Colonic mucosa (tissue), 4 donors: ENCODE results near the gene TMEM63B. TPM values are rescaled to one million over a fixed set of nuclear protein-coding genes. Genes with fewer than 3 reads are reported as not detected.

Experiments
- DNase-seq: peaks from one replicate; pipeline ENCODE4 v3.0.0-alpha.2; 2020
- H3K27ac ChIP-seq: fragments of 200-600 bp; one replicate; pipeline ENCODE4 v1.8.0; 2021
- H3K27me3 ChIP-seq: fragments of 200-600 bp; one replicate; pipeline ENCODE4 v1.8.0; 2021
- H3K36me3 ChIP-seq: fragments of 200-600 bp; one replicate; pipeline ENCODE4 v1.8.0; 2021
- H3K4me1 ChIP-seq: fragments of 200-600 bp; one replicate; pipeline ENCODE4 v1.8.0; 2021; ENCODE audit warnings: mild to moderate bottlenecking
- H3K4me3 ChIP-seq: fragments of 200-600 bp; one replicate; pipeline ENCODE4 v1.8.0; 2021
- H3K9ac ChIP-seq, 2 donors: one replicate each; pipeline ENCODE4 v1.7.0; 2013; ENCODE audit warnings: control low read depth in 2 of 2, low read depth in 2 of 2, low read length in 2 of 2
- H3K9me3 ChIP-seq: fragments of 200-600 bp; one replicate; pipeline ENCODE4 v1.8.0; 2021
- CTCF ChIP-seq: fragments of 200-600 bp; IDR thresholded peaks from one replicate; pipeline ENCODE4 v1.8.0; 2022; ENCODE audit warnings: antibody characterized with exemption, mild to moderate bottlenecking
- intact Hi-C: fragments of 100-400 bp; cut with DNase I; formaldehyde crosslinking; loops from one replicate; pipeline ENCODE4 v1.14.1; 2022
- total RNA-seq, 2 donors: library from RNA; stranded (reverse); fragmentation: NEBNext Ultra II Directional in 1 of 2; extraction: Animal tissue kit (Norgen Biotek cat#: 25700) in 1 of 2; gene quantifications; one replicate each; pipeline ENCODE4 v1.2.1, GENCODE V29; 2021
- donor health status: healthy.
- donor health status: DM: no; HTN: no; CAD: no.
- donor health status: DM: no; HTN: no; CAD: no.

The TMEM63B gene
- total RNA-seq, 2 donors from 2014 or later = 74.3 to 95.3 TPM

GRCh38 chr6:44102527-44102926 is 24.8 kb upstream of the TMEM63B start:
- Histone ChIP-seq H3K4me1 (peaks cover 4% of the 10 kb centered on the region), H3K9me3 (no peaks in the 10 kb centered on the region), H3K4me3 (no peak overlapping the region), H3K36me3 (no peaks in the 10 kb centered on the region), H3K27ac (no peak overlapping the region), H3K27me3 (no peaks in the 10 kb centered on the region), H3K9ac (no peak overlapping the region)
- TF ChIP-seq CTCF = no peak
- intact Hi-C loops = no loop called here
- DNase-seq = no peak

GRCh38 chr6:44104481-44105021 is 22.8 kb upstream of the TMEM63B start:
- no peak overlapping the region for H3K27ac ChIP-seq
- intact Hi-C loops = no loop called here
- no peak for DNase-seq

GRCh38 chr6:44105146-44105545 is 22.2 kb upstream of the TMEM63B start:
- Histone ChIP-seq H3K9me3 (no peaks in the 10 kb centered on the region), H3K27me3 (no peaks in the 10 kb centered on the region), H3K4me1 (peaks cover 4% of the 10 kb centered on the region), H3K4me3 (no peak overlapping the region), H3K27ac (no peak overlapping the region), H3K36me3 (no peaks in the 10 kb centered on the region), H3K9ac (no peak overlapping the region)
- intact Hi-C loops = no loop called here
- no peak for TF ChIP-seq CTCF
- no peak for DNase-seq

More at GRCh38 chr6:44104481-44105021, 22.8 kb upstream of the TMEM63B start:
- Histone ChIP-seq H3K36me3 (no peaks in the 10 kb centered on the region), H3K9ac (no peak overlapping the region), H3K27me3 (no peaks in the 10 kb centered on the region), H3K4me1 (peaks cover 4% of the 10 kb centered on the region), H3K4me3 (no peak overlapping the region), H3K9me3 (no peaks in the 10 kb centered on the region)
- no peak for TF ChIP-seq CTCF

GRCh38 chr6:44105993-44106740 is 21.2 kb upstream of the TMEM63B start:
- H3K27me3 ChIP-seq = no peaks in the 10 kb centered on the region
- peak overlapping the region in 1 of 2 donors; percentile 10 for H3K9ac ChIP-seq
- DNase-seq = no peak
- intact Hi-C loops = no loop called here
- H3K4me3 ChIP-seq = no peak overlapping the region
- no peak for TF ChIP-seq CTCF
- H3K9me3 ChIP-seq = no peaks in the 10 kb centered on the region
- H3K4me1 ChIP-seq = peaks cover 4% of the 10 kb centered on the region
- no peaks in the 10 kb centered on the region for H3K36me3 ChIP-seq
- no peak overlapping the region for H3K27ac ChIP-seq

DNA sequence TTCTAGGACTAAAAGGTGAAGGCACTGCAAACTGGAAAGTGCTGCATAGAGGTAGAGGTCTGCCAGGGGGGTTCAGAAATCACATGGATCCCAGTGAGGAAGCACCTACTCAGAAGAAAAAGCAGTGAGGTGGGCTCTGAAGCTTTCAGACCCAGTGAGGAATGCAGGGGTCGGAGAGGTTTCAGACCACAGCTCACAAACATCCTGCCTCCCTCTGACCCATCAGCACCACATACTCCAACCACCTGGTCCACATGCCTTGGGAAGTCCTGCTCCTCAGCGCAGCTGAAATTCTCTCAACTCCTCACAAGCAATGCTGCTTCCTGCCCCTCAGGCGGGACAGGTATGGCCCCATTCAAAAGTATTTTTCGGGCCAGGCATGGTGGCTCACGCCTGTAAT is 20.3 kb upstream of the TMEM63B start:
- Histone ChIP-seq H3K27me3 (no peaks in the 10 kb centered on the region), H3K27ac (no peak overlapping the region), H3K9me3 (no peaks in the 10 kb centered on the region), H3K9ac (no peak overlapping the region), H3K4me3 (no peak overlapping the region), H3K36me3 (no peaks in the 10 kb centered on the region), H3K4me1 (peaks cover 4% of the 10 kb centered on the region)
- no peak for DNase-seq
- TF ChIP-seq CTCF = no peak
- intact Hi-C loops = no loop called here
